Stimulated activated CD4-positive, alpha-beta T cell treated with anti-CD3 and anti-CD28 coated beads, Interleukin-1b, Interleukin-23, amount 100 ng/mL, for 1 hour (primary cell): ENCODE measurements around the gene ARHGEF7.
"Not testable (repeated sequence)": the region's sequence is repeated elsewhere in the genome, so short reads cannot be mapped to it uniquely, and the experiment has no call there.

ENCODE experiments used
- DNase-seq, 2 donors: peaks; one replicate each; pipeline ENCODE4 v3.0.0-alpha.2; 2020; ENCODE audit warnings: low read depth in 2 of 2

Gene ARHGEF7

GRCh38 chr13:111115061-111115964, at the start of gene ARHGEF7:
Gene ARHGEF7, plus strand, starts transcription at chr13:111115310. Its CDS starts 217 bp downstream, at chr13:111115527.
- no peak for DNase-seq

GRCh38 chr13:111065698-111066097, 49.4 kb upstream of the ARHGEF7 start:
- DNase-seq, result no peak

GRCh38 chr13:111066544-111066943, 48.6 kb upstream of the ARHGEF7 start:
- no peak for DNase-seq

GRCh38 chr13:111068009-111068350, 47.1 kb upstream of the ARHGEF7 start:
- DNase-seq, result no peak

GRCh38 chr13:111071120-111071519, 44.0 kb upstream of the ARHGEF7 start:
- not testable (repeated sequence) for DNase-seq

- DNase-seq, result not testable (repeated sequence)
Measured at GRCh38 chr13:111071526-111071925, 43.6 kb upstream of the ARHGEF7 start.

GRCh38 chr13:111074826-111075225, 40.3 kb upstream of the ARHGEF7 start:
- no peak for DNase-seq

GRCh38 chr13:111076155-111077013, 38.7 kb upstream of the ARHGEF7 start:
- DNase-seq, result no peak

GRCh38 chr13:111079375-111079774, 35.7 kb upstream of the ARHGEF7 start:
- no peak for DNase-seq

GRCh38 chr13:111080642-111081041, 34.5 kb upstream of the ARHGEF7 start:
- no peak for DNase-seq

- no peak for DNase-seq
Measured at GRCh38 chr13:111082240-111082639, 32.9 kb upstream of the ARHGEF7 start.

- not testable (repeated sequence) for DNase-seq
Measured at GRCh38 chr13:111082769-111083168, 32.3 kb upstream of the ARHGEF7 start.

GRCh38 chr13:111083693-111084092, 31.4 kb upstream of the ARHGEF7 start:
- DNase-seq, result not testable (repeated sequence)

GRCh38 chr13:111090169-111090568, 24.9 kb upstream of the ARHGEF7 start:
- no peak for DNase-seq

GRCh38 chr13:111092685-111093084, 22.4 kb upstream of the ARHGEF7 start:
- DNase-seq, result no peak

- no peak for DNase-seq
Measured at GRCh38 chr13:111093136-111093535, 22.0 kb upstream of the ARHGEF7 start.

- no peak for DNase-seq
Measured at GRCh38 chr13:111093634-111094033, 21.5 kb upstream of the ARHGEF7 start.

GRCh38 chr13:111095031-111095840, 19.9 kb upstream of the ARHGEF7 start:
- DNase-seq, result no peak

- DNase-seq, result no peak
Measured at GRCh38 chr13:111095911-111096501, 19.1 kb upstream of the ARHGEF7 start.

- DNase-seq, result no peak
Measured at GRCh38 chr13:111099290-111099689, 15.8 kb upstream of the ARHGEF7 start.

GRCh38 chr13:111110054-111110453, 5.1 kb upstream of the ARHGEF7 start:
- DNase-seq, result no peak
